IPS-11a (cell line): ENCODE results near the gene SMYD3.

Experiments used
- H3K4me3 ChIP-seq: one replicate; pipeline ENCODE4 v1.5.1; 2013; ENCODE audit warnings: low read depth, low read length, control low read depth

SMYD3 gene

DNA sequence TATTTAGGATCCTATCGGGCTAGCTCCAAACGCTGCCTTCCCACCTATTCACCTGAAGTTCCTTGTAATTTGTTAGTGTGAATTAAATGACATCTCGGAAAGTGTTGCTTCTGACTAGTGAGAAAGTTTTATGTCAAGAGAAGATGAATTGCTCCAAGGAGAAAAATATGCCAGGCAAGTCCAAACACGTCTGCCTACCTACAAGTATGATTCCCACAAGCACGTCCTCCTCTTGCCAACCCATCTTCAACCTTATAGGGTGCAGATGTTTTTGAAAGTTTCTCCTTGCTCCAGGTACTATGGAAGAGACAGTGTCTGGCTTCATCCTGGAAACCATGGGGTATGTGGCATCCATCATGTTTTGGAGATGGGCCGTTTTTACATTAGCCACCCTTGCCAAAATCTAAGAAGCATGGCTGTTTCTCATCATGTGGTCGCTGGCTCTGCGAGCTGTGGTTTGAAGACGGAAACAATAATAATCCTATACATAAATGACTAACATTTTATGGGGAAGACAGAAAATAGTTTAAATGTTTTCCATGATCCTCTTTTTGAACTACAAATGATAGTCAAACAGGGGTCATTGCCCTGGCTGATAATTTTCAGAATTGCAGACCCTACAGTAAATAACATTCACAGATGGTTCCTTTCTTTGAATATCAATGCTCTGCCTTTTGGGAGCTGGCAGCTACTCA, 505.8 kb downstream of the SMYD3 start:
- no peak overlapping the region for H3K4me3 ChIP-seq

DNA sequence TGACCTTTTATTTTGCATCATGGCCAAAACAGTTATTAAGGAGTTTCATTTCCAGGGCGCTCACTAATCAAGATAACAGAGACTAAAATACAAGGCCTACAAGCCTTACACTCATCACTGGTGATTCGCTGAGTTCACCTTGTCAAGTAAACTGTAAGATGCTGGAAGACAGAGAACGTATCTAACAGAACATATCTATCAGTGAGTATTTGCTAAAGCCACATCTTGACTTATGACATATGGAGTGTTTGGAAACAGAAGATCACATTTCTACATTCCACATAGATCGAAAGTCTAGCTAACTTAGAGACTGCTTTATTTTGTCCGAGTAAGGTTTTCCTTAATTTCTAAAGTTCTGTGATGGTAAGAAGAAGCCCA, 506.5 kb downstream of the SMYD3 start:
- H3K4me3 ChIP-seq: no peak overlapping the region

DNA sequence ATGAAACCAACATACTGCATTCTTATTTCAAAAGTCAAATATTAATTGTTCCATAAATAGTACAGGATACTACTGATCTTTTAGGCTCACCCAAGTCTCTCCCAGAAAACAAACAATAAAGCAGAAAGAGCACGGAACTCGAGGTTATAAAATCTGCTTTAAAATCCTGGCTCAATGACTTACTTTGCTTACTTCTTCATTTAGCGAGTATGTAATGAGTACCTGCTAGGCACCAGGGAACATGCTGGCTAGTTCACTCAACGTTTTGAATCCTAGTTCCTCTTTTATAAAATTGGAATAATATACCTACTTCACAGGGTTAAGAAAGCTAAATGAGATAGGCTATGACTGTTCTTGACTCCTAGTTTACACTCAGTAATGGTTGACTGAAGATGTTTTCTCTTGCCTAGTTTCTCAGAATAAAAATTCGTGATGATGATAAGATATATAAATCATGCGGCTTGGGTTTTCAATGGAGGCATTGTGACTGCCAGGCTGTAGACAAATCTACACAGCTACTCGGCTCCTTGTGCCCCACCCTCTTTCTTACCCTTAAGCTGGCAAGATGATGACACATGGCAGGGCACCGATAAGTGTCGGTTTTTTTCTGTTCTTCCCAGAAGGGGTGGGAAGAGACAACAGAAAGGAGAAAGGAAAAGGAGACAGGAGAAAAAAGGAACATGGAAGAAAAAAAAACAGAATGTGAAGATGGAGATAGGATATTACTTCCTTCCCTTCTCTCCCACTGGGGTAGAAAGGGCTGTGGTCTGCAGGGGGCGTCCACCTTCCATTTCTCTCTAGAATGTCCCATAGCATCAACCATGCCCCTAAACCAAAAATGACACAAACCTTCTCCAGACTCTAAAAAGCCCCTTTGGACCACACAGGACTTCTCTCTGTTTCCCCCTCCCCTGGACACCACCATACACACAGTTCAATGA, 507.1 kb downstream of the SMYD3 start:
- no peak overlapping the region for H3K4me3 ChIP-seq

DNA sequence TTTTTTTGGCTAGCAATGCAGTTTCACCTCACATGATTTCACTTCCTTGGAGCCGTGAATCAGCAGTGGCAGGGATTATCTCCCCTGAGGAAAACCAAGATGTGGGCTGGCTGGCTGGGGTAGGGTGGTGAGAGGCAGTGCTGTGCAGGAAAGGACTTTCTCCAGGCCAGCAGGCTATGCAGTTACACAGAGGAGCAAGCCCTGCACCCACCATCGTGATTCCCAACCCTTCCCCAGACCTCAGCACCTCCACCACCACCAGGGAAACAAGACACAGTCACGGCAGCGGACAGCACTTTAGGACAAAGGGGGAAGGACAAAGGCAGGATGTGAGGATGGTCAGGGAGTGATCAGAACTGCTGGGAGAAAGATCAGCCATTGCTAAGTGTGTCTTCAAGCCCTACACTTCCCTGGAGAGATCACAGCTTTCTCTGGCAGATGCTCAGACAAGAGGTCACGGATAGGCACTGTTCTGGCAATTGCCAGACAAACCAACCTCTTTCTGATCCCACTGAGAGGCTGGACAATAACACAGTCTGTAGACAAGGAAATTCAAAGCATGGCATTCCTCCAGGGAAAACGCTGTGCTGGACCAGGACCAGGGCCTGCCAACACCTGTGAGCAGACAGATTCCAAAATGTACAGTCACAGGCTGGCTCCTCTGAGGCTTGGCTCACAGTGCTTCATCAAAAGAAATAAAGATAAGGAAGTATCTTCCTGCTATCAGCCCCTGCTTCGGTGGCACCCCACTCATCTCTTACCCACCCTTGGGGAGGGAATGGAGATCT, 509.4 kb downstream of the SMYD3 start:
- H3K4me3 ChIP-seq: no peak overlapping the region

DNA sequence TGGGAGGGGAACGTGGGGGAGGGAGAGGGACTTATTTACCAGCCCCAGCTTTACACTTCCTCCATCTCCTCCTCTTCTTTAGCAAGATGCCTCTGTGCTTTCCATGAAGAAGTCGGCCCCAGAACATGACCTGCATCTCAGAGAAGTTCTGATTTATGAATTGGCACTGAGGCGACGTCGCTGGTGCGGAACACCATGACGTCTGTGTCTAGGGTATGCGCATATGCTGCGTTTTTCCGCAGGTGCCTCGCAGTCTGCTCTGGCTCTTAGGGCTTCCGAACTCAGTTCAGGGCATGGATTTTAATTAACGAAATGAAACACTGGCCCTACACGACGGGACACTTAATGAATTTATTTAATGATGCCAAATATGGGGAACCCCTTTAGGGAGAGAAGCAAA, 510.3 kb downstream of the SMYD3 start:
- H3K4me3 ChIP-seq: no peak overlapping the region

- no peak overlapping the region for H3K4me3 ChIP-seq
These were observed 511.6 kb downstream of the SMYD3 start for GRCh38 chr1:245995474-245995873.

- H3K4me3 ChIP-seq: no peak overlapping the region
These were observed 515.8 kb downstream of the SMYD3 start for GRCh38 chr1:245991266-245991665.

GRCh38 chr1:245990315-245991022, 516.6 kb downstream of the SMYD3 start:
- no peak overlapping the region for H3K4me3 ChIP-seq

GRCh38 chr1:245988393-245989078, 518.5 kb downstream of the SMYD3 start:
- no peak overlapping the region for H3K4me3 ChIP-seq

DNA sequence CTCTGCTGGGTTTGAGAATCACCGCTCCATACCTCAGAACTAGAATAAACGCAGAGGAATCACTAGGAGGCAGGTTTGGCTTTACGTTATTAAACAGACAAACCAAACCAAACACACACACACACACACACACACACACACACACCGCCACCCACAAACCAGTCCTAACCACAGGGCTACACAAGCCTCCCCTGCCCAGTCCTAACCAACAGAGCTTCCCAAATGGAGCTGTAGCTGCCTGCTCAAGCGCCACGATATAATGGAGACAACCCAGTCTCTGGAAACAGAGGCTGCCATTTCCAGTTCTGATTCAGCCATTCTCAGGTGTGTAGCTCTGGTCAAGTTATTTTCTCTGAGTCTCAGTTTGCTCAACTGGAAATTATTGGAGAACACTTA, 519.1 kb downstream of the SMYD3 start:
- no peak overlapping the region for H3K4me3 ChIP-seq

- H3K4me3 ChIP-seq: no peak overlapping the region
These were observed 519.5 kb downstream of the SMYD3 start for GRCh38 chr1:245987577-245987976.

GRCh38 chr1:245987219-245987545, 519.9 kb downstream of the SMYD3 start:
- H3K4me3 ChIP-seq: no peak overlapping the region

- no peak overlapping the region for H3K4me3 ChIP-seq
These were observed 520.5 kb downstream of the SMYD3 start for GRCh38 chr1:245986404-245987218.

- H3K4me3 ChIP-seq: no peak overlapping the region
These were observed 522.5 kb downstream of the SMYD3 start for GRCh38 chr1:245984390-245985155.

DNA sequence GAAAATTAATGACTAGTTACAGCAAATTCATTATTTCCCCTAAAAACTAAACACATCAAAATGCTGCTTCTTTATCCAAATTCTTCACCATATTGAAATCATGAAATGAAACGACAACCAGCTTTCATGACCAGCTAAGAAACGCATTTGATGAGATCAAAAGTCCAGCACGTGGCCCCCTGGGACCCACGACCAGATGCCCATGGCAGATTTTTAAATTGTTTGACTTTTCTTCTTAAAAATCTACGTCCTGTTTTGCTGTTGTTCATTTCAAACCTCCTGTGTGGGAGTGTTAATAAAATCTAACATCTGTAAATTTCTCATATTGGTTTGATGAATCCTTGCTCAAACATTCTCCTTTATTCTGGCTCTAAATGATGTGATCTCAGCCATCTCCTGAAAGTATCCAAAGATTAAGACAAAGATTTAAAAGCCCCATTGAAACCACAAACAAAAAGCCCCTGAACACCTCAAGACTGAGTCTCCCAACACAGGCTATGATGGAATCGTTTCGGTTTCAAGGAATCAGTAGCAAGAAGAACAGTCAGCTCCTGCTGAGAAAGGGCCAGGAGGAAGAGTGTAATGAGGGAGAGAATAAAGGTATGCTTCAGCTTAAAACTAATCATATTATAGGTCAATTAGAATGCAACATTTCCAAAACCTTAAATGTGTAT, 523.6 kb downstream of the SMYD3 start:
- no peak overlapping the region for H3K4me3 ChIP-seq

- H3K4me3 ChIP-seq: no peak overlapping the region
These were observed 527.5 kb downstream of the SMYD3 start for GRCh38 chr1:245979589-245979988.

GRCh38 chr1:245978915-245979314, 528.2 kb downstream of the SMYD3 start:
- no peak overlapping the region for H3K4me3 ChIP-seq

GRCh38 chr1:245972476-245972875, 534.6 kb downstream of the SMYD3 start:
- no peak overlapping the region for H3K4me3 ChIP-seq
